Measurements from ENCODE around the gene ACTA1.

ACTA1 gene

GRCh38 chr1:229385853-229386456 lies 47.9 kb downstream of the ACTA1 start:
- TF ChIP-seq GATA1 (IDR thresholded peaks at IDR 0.05; ENCODE audit: low read depth, low read length) (no peak), POLR2A (IDR thresholded peaks at IDR 0.05; ENCODE audit: low read length) (no peak)
- no peak for DNase-seq

GRCh38 chr1:229384822-229385221 lies 49.1 kb downstream of the ACTA1 start:
- no peak for DNase-seq
- TF ChIP-seq POLR2A (IDR thresholded peaks at IDR 0.05; ENCODE audit: low read length) (no peak), GATA1 (IDR thresholded peaks at IDR 0.05; ENCODE audit: low read depth, low read length) (no peak)

GRCh38 chr1:229383961-229384360 lies 49.9 kb downstream of the ACTA1 start:
- DNase-seq, result no peak
- TF ChIP-seq POLR2A (IDR thresholded peaks at IDR 0.05; ENCODE audit: low read length) (no peak), GATA1 (IDR thresholded peaks at IDR 0.05; ENCODE audit: low read depth, low read length) (no peak)

GRCh38 chr1:229383188-229383587 lies 50.7 kb downstream of the ACTA1 start:
- TF ChIP-seq GATA1 (IDR thresholded peaks at IDR 0.05; ENCODE audit: low read depth, low read length) (no peak), POLR2A (IDR thresholded peaks at IDR 0.05; ENCODE audit: low read length) (no peak)
- no peak for DNase-seq

All from erythroblast (primary cell).